WI38 (cell line): Measurements from ENCODE around the gene FASN.
A peak's percentile ranks its signal among the peaks of the same experiment; 100 is the strongest.

ENCODE experiments used
- H3K4me3 ChIP-seq: 2 replicates; pipeline ENCODE4 v1.5.1; 2011; ENCODE audit warnings: low read depth, mild to moderate bottlenecking, control low read depth, low read length
- CTCF ChIP-seq: IDR thresholded peaks from 2 replicates; pipeline ENCODE4 v1.5.1; 2012; ENCODE audit warnings: low read depth, mild to moderate bottlenecking, control low read depth, low read length

The FASN gene

GRCh38 chr17:82108496-82108945 lies 10.5 kb upstream of the FASN start:
- no peak for TF ChIP-seq CTCF
- no peak overlapping the region for H3K4me3 ChIP-seq

- H3K4me3 ChIP-seq = no peak overlapping the region
- no peak for TF ChIP-seq CTCF
Measured at GRCh38 chr17:82108038-82108437, 10.0 kb upstream of the FASN start.

- no peak overlapping the region for H3K4me3 ChIP-seq
- TF ChIP-seq CTCF = peak; percentile 19; the same call in 1 of the 2 replicates
Measured at GRCh38 chr17:82107341-82107860, 9.4 kb upstream of the FASN start.

GRCh38 chr17:82106688-82107305 lies 8.8 kb upstream of the FASN start:
- no peak overlapping the region for H3K4me3 ChIP-seq

GRCh38 chr17:82105882-82106687 lies 8.0 kb upstream of the FASN start:
- H3K4me3 ChIP-seq = no peak overlapping the region
- TF ChIP-seq CTCF = peak; percentile 26

More at GRCh38 chr17:82106688-82107305, 8.8 kb upstream of the FASN start:
- no peak for TF ChIP-seq CTCF

GRCh38 chr17:82105417-82105881 lies 7.4 kb upstream of the FASN start:
- TF ChIP-seq CTCF = no peak
- no peak overlapping the region for H3K4me3 ChIP-seq
